ENCODE results near the gene RNU2-63P.

- TF ChIP-seq CTCF (IDR thresholded peaks at IDR 0.05) (no peak), POLR2A (IDR thresholded peaks at IDR 0.05) (no peak)
These were observed 6.2 kb upstream of the RNU2-63P start for GRCh38 chr2:88022669-88022921.
